SU-DHL-6 (cell line): Measurements from ENCODE around the gene TNNI3K.

Experiments
- H2AFZ ChIP-seq: fragments of 200-600 bp; sonication (generic); 2 replicates; pipeline ENCODE4 v1.6.1; 2014; ENCODE audit warnings: low read depth, mild to moderate bottlenecking, moderate library complexity, mixed read lengths, antibody characterized with exemption, low read length; ENCODE audit not compliant: severe bottlenecking
- H3F3A ChIP-seq: fragments of 200-600 bp; shearing (Covaris generic); 2 replicates; pipeline ENCODE4 v1.6.0; 2016; ENCODE audit warnings: antibody characterized with exemption, mild to moderate bottlenecking; ENCODE audit not compliant: insufficient read depth
- H3K27ac ChIP-seq: fragments of 200-600 bp; sonication (generic); 2 replicates; pipeline ENCODE4 v1.5.1; 2016; ENCODE audit warnings: low read depth, mild to moderate bottlenecking, low read length, moderate library complexity, mixed read lengths
- H3K27me3 ChIP-seq: fragments of 200-600 bp; sonication (generic), shearing (Covaris generic); 2 replicates; pipeline ENCODE4 v1.6.0; 2014; ENCODE audit warnings: mild to moderate bottlenecking, low read length
- H3K36me3 ChIP-seq: fragments of 200-600 bp; sonication (generic); 2 replicates; pipeline ENCODE4 v1.6.1; 2014; ENCODE audit warnings: mild to moderate bottlenecking, low read length, mixed read lengths
- H3K4me2 ChIP-seq: fragments of 300-600, 200-600 bp; shearing (Covaris generic), sonication (generic); 2 replicates; pipeline ENCODE4 v1.6.0; 2014; ENCODE audit warnings: low read length, low read depth, mild to moderate bottlenecking; ENCODE audit not compliant: poor library complexity, severe bottlenecking
- H3K4me3 ChIP-seq: fragments of 200-600 bp; sonication (generic); 2 replicates; pipeline ENCODE4 v1.5.1; 2014; ENCODE audit warnings: antibody characterized with exemption, low read length, mild to moderate bottlenecking, mixed read lengths; ENCODE audit not compliant: insufficient read depth, poor library complexity, severe bottlenecking
- H3K79me2 ChIP-seq: fragments of 200-600 bp; sonication (generic); 2 replicates; pipeline ENCODE4 v1.6.1; 2014; ENCODE audit warnings: mild to moderate bottlenecking, low read length, moderate library complexity; ENCODE audit not compliant: insufficient read depth
- H3K9ac ChIP-seq: fragments of 200-600 bp; sonication (generic); 2 replicates; pipeline ENCODE4 v1.7.0; 2014; ENCODE audit warnings: mild to moderate bottlenecking, low read length
- H3K9me2 ChIP-seq: fragments of 200-600 bp; sonication (generic); replicated peaks from 2 replicates; pipeline ENCODE4 v1.6.1; 2014; ENCODE audit warnings: low read length; ENCODE audit not compliant: insufficient read depth
- H3K9me3 ChIP-seq: fragments of 200-600 bp; sonication (generic); 2 replicates; pipeline ENCODE4 v1.6.1; 2014; ENCODE audit warnings: low read length, mixed read lengths; ENCODE audit not compliant: insufficient read depth
- H4K20me1 ChIP-seq: fragments of 200-600 bp; sonication (generic); 2 replicates; pipeline ENCODE4 v1.6.1; 2014; ENCODE audit warnings: low read depth, mild to moderate bottlenecking, antibody characterized with exemption, low read length, moderate library complexity, mixed read lengths
- CTCF ChIP-seq: fragments of 200-600 bp; sonication (generic); IDR thresholded peaks from one replicate; pipeline ENCODE4 v1.5.1; 2017; ENCODE audit warnings: antibody characterized with exemption, mild to moderate bottlenecking, low read length, moderate library complexity; ENCODE audit not compliant: insufficient read depth, poor library complexity, severe bottlenecking
- EZH2phosphoT487 ChIP-seq: fragments of 200-600 bp; sonication (generic), shearing (Covaris generic); conservative IDR thresholded peaks from 2 replicates; pipeline ENCODE4 v1.6.1; 2018; ENCODE audit warnings: mild to moderate bottlenecking, antibody characterized with exemption, low read length, moderate library complexity, mixed read lengths

Gene TNNI3K

GRCh38 chr1:74571891-74572290 is 336.7 kb downstream of the TNNI3K start:
- H3K9ac ChIP-seq: no peak overlapping the region
- H3K4me2 ChIP-seq: no peak overlapping the region
- no peaks in the 10 kb centered on the region for H3K36me3 ChIP-seq
- no peaks in the 10 kb centered on the region for H3K79me2 ChIP-seq
- no peaks in the 10 kb centered on the region for H3F3A ChIP-seq
- no peaks in the 10 kb centered on the region for H4K20me1 ChIP-seq
- H3K27ac ChIP-seq: no peak overlapping the region
- H3K9me2 ChIP-seq: no peaks in the 10 kb centered on the region
- H3K4me3 ChIP-seq: no peak overlapping the region
- no peak overlapping the region for H2AFZ ChIP-seq
- no peaks in the 10 kb centered on the region; the same call in 1 of the 2 replicates for H3K27me3 ChIP-seq
- H3K9me3 ChIP-seq: no peaks in the 10 kb centered on the region
- TF ChIP-seq CTCF (no peak), EZH2phosphoT487 (no peak)

GRCh38 chr1:74578101-74578500 is 342.9 kb downstream of the TNNI3K start:
- Histone ChIP-seq H3K27ac (no peak overlapping the region), H3K9ac (no peak overlapping the region), H3K36me3 (no peaks in the 10 kb centered on the region), H3K79me2 (no peaks in the 10 kb centered on the region), H3K4me2 (no peak overlapping the region), H3K9me3 (no peaks in the 10 kb centered on the region), H3K27me3 (no peaks in the 10 kb centered on the region), H4K20me1 (peaks cover 4% of the 10 kb centered on the region; the same call in 1 of the 2 replicates), H2AFZ (no peak overlapping the region), H3K4me3 (no peak overlapping the region), H3F3A (no peaks in the 10 kb centered on the region), H3K9me2 (no peaks in the 10 kb centered on the region)
- TF ChIP-seq CTCF (no peak), EZH2phosphoT487 (no peak)

- H3K4me3 ChIP-seq: no peak overlapping the region
- H4K20me1 ChIP-seq: peaks cover 4% of the 10 kb centered on the region; the same call in 1 of the 2 replicates
- no peaks in the 10 kb centered on the region for H3K9me3 ChIP-seq
- no peaks in the 10 kb centered on the region for H3K9me2 ChIP-seq
- H3K27me3 ChIP-seq: no peaks in the 10 kb centered on the region
- H2AFZ ChIP-seq: no peak overlapping the region
- no peak overlapping the region for H3K4me2 ChIP-seq
- no peak overlapping the region for H3K9ac ChIP-seq
- TF ChIP-seq EZH2phosphoT487: no peak
- TF ChIP-seq CTCF: no peak
- no peaks in the 10 kb centered on the region for H3K36me3 ChIP-seq
- H3K79me2 ChIP-seq: no peaks in the 10 kb centered on the region
- H3F3A ChIP-seq: no peaks in the 10 kb centered on the region
- no peak overlapping the region for H3K27ac ChIP-seq
Measured at GRCh38 chr1:74579425-74579824, 344.2 kb downstream of the TNNI3K start.
